ENCODE data around the gene SNRNP40.

The SNRNP40 gene

GRCh38 chr1:31224068-31224467, 72.5 kb downstream of the SNRNP40 start:
- TF ChIP-seq POLR2AphosphoS5 (IDR thresholded peaks at IDR 0.05; ENCODE audit: low read depth, low read length) = no peak
- no peak for TF ChIP-seq POU2F2 (IDR thresholded peaks at IDR 0.05; ENCODE audit: low read depth, low read length)
- TF ChIP-seq PAX5 (IDR thresholded peaks at IDR 0.05; ENCODE audit: insufficient read depth, low read length, severe bottlenecking) = no peak
- TF ChIP-seq SPI1 (IDR thresholded peaks at IDR 0.05; ENCODE audit: low read depth, low read length) = no peak

GRCh38 chr1:31222176-31222575, 74.4 kb downstream of the SNRNP40 start:
- DNase-seq (ENCODE audit: insufficient read length, low spot score) (no peak), FAIRE-seq (no peak)
- TF ChIP-seq PAX5 (IDR thresholded peaks at IDR 0.05; ENCODE audit: insufficient read depth, low read length, severe bottlenecking) (no peak), POLR2AphosphoS5 (IDR thresholded peaks at IDR 0.05; ENCODE audit: low read depth, low read length) (no peak), SPI1 (IDR thresholded peaks at IDR 0.05; ENCODE audit: low read depth, low read length) (no peak), POLR2A (IDR thresholded peaks at IDR 0.05; ENCODE audit: low read depth, low read length) (no peak), TAF1 (IDR thresholded peaks at IDR 0.05; ENCODE audit: low read depth, low read length) (no peak), POU2F2 (IDR thresholded peaks at IDR 0.05; ENCODE audit: low read depth, low read length) (no peak)

More at GRCh38 chr1:31224068-31224467, 72.5 kb downstream of the SNRNP40 start:
- no peak for FAIRE-seq
- DNase-seq (ENCODE audit: insufficient read length, low spot score) = no peak

DNA sequence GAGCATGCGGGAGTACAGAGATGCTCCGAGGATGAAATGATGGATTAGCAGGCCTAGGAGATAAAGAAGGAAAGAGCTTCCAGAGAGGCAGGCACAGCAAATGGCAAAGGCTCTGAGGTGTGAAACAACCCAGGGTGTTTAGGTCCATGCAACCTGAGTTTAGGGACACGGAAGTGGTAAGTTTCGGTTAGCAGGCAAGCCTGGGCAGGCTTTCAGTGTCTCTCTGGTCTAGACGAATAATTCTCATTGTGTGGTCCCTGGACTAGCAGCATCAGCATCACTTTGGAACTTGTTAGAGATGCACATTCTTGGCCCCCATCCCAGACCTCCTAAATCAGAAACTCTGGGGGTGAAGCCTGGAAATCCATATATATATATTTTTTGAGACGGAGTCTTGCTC, 75.5 kb downstream of the SNRNP40 start:
- no peak for FAIRE-seq
- DNase-seq (ENCODE audit: insufficient read length, low spot score) = no peak
- TF ChIP-seq POU2F2 (IDR thresholded peaks at IDR 0.05; ENCODE audit: low read depth, low read length) (no peak), POLR2A (IDR thresholded peaks at IDR 0.05; ENCODE audit: low read depth, low read length) (no peak), POLR2AphosphoS5 (IDR thresholded peaks at IDR 0.05; ENCODE audit: low read depth, low read length) (no peak), TAF1 (IDR thresholded peaks at IDR 0.05; ENCODE audit: low read depth, low read length) (no peak), SPI1 (IDR thresholded peaks at IDR 0.05; ENCODE audit: low read depth, low read length) (no peak), PAX5 (IDR thresholded peaks at IDR 0.05; ENCODE audit: insufficient read depth, low read length, severe bottlenecking) (no peak)

- FAIRE-seq = no peak
- DNase-seq (ENCODE audit: insufficient read length, low spot score) = no peak
Observed at GRCh38 chr1:31219489-31219888, 77.1 kb downstream of the SNRNP40 start.

DNA sequence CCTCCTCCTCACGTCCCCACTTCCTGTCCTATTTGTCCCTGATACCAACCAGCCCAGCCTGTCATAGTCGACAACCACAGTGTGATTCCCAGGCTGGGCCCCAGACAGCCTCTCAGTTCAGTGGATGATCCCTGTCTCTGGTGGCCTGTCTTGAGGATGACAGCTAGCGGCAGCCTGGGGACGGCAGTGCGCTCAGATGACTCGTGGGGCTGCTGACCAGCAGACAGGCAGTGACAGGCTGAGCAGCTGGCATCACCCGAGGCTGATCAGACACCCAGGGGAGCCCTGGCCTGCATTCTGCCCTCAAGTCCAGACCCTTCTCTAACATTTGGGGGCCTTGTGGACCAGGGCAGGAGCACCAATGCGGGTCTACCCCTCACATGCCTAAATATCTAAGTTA, 77.9 kb downstream of the SNRNP40 start:
- FAIRE-seq (no peak), DNase-seq (ENCODE audit: insufficient read length, low spot score) (no peak)
- no peak for TF ChIP-seq POLR2AphosphoS5 (IDR thresholded peaks at IDR 0.05; ENCODE audit: low read depth, low read length)
- TF ChIP-seq POLR2A (IDR thresholded peaks at IDR 0.05; ENCODE audit: low read depth, low read length) = no peak
- TF ChIP-seq SPI1 (IDR thresholded peaks at IDR 0.05; ENCODE audit: low read depth, low read length) = no peak
- no peak for TF ChIP-seq PAX5 (IDR thresholded peaks at IDR 0.05; ENCODE audit: insufficient read depth, low read length, severe bottlenecking)
- no peak for TF ChIP-seq POU2F2 (IDR thresholded peaks at IDR 0.05; ENCODE audit: low read depth, low read length)
- TF ChIP-seq TAF1 (IDR thresholded peaks at IDR 0.05; ENCODE audit: low read depth, low read length) = no peak

More at GRCh38 chr1:31219489-31219888, 77.1 kb downstream of the SNRNP40 start:
- no peak for TF ChIP-seq POLR2A (IDR thresholded peaks at IDR 0.05; ENCODE audit: low read depth, low read length)
- TF ChIP-seq SPI1 (IDR thresholded peaks at IDR 0.05; ENCODE audit: low read depth, low read length) = no peak
- no peak for TF ChIP-seq POLR2AphosphoS5 (IDR thresholded peaks at IDR 0.05; ENCODE audit: low read depth, low read length)
- no peak for TF ChIP-seq TAF1 (IDR thresholded peaks at IDR 0.05; ENCODE audit: low read depth, low read length)
- TF ChIP-seq POU2F2 (IDR thresholded peaks at IDR 0.05; ENCODE audit: low read depth, low read length) = no peak
- no peak for TF ChIP-seq PAX5 (IDR thresholded peaks at IDR 0.05; ENCODE audit: insufficient read depth, low read length, severe bottlenecking)

GRCh38 chr1:31216016-31216415, 80.6 kb downstream of the SNRNP40 start:
- TF ChIP-seq POU2F2 (IDR thresholded peaks at IDR 0.05; ENCODE audit: low read depth, low read length) = no peak
- TF ChIP-seq POLR2AphosphoS5 (IDR thresholded peaks at IDR 0.05; ENCODE audit: low read depth, low read length) = no peak
- no peak for TF ChIP-seq SPI1 (IDR thresholded peaks at IDR 0.05; ENCODE audit: low read depth, low read length)
- no peak for TF ChIP-seq TAF1 (IDR thresholded peaks at IDR 0.05; ENCODE audit: low read depth, low read length)
- no peak for TF ChIP-seq POLR2A (IDR thresholded peaks at IDR 0.05; ENCODE audit: low read depth, low read length)
- TF ChIP-seq PAX5 (IDR thresholded peaks at IDR 0.05; ENCODE audit: insufficient read depth, low read length, severe bottlenecking) = no peak
- FAIRE-seq = no peak
- DNase-seq (ENCODE audit: insufficient read length, low spot score) = no peak

DNA sequence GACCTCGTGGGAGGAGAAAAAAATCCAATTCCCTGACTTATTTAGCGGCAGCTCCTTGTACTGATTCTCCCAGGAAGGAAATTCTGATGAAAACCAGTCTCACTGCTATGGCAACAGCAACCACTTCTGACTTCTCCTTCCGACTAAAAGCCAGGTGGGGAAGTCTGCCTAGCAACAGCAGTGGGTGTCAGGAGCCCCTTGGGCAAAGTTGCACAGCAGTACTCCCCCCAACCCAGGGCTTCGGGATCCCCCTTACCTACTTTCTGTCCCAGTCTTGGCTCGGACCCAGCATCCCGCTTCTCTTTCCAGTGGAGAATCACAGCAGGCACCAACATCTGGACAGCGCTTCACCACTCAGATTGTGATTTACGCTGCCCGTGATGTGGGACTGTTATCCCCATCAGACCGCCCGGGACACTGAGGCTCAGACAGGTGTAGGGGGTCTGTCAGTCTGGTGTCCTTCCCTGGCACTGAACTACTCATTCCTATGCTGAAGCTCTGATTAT, 81.5 kb downstream of the SNRNP40 start:
- TF ChIP-seq POLR2AphosphoS5 (IDR thresholded peaks at IDR 0.05; ENCODE audit: low read depth, low read length) (no peak), POU2F2 (IDR thresholded peaks at IDR 0.05; ENCODE audit: low read depth, low read length) (no peak), SPI1 (IDR thresholded peaks at IDR 0.05; ENCODE audit: low read depth, low read length) (no peak), POLR2A (IDR thresholded peaks at IDR 0.05; ENCODE audit: low read depth, low read length) (no peak)
- FAIRE-seq (no peak), DNase-seq (ENCODE audit: insufficient read length, low spot score) (no peak)

DNA sequence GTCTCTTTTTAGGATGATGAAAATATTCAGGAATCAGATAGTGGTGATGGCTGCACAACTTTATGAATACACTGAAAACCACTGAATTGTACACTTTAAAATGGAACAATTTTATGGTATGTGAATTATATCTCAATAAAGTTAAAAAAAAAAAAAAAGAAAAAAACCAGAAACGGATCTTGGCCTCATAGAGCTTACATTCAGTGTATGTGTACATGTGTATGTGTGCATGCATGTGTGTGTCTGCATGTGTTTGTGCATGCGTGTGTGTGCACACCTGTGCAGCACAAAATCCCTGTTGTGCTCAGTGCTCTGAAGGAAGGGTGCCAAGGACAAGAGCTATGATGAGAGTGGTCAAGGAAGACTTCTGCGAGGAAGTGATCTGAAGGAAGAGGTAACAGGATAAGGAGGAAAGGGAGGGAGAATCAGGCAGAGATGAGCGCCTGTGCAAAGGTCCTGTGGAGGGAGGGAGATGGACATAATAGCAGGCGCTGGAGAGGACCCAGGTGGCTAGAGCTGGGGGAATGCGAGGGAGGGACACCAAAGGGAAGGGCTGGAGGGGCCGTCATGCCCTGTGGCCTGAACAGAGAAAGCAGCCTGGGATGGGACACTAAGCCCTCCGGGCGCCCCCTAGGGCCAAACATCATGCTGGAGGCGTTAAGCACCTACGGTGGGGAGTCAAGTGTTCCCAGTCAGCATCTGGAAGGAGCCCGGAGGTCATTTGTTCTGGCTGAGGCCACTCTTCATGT, 82.1 kb downstream of the SNRNP40 start:
- no peak for FAIRE-seq
- TF ChIP-seq POLR2A (IDR thresholded peaks at IDR 0.05; ENCODE audit: low read depth, low read length) (no peak), SPI1 (IDR thresholded peaks at IDR 0.05; ENCODE audit: low read depth, low read length) (no peak), TAF1 (IDR thresholded peaks at IDR 0.05; ENCODE audit: low read depth, low read length) (no peak), POLR2AphosphoS5 (IDR thresholded peaks at IDR 0.05; ENCODE audit: low read depth, low read length) (no peak), POU2F2 (IDR thresholded peaks at IDR 0.05; ENCODE audit: low read depth, low read length) (no peak)
- no peak for DNase-seq (ENCODE audit: insufficient read length, low spot score)
